ENCODE results near the gene CSPG4. TPM values are rescaled to one million over a fixed set of nuclear protein-coding genes. Genes with fewer than 3 reads are reported as not detected.
"Not testable (repeated sequence)": the region's sequence is repeated elsewhere in the genome, so short reads cannot be mapped to it uniquely, and the experiment has no call there.

The CSPG4 gene
- total and polyA plus RNA-seq, 2 donors (not counting 3 experiments of a cell fraction or from before 2014, with no cell fraction given): not detected

DNA sequence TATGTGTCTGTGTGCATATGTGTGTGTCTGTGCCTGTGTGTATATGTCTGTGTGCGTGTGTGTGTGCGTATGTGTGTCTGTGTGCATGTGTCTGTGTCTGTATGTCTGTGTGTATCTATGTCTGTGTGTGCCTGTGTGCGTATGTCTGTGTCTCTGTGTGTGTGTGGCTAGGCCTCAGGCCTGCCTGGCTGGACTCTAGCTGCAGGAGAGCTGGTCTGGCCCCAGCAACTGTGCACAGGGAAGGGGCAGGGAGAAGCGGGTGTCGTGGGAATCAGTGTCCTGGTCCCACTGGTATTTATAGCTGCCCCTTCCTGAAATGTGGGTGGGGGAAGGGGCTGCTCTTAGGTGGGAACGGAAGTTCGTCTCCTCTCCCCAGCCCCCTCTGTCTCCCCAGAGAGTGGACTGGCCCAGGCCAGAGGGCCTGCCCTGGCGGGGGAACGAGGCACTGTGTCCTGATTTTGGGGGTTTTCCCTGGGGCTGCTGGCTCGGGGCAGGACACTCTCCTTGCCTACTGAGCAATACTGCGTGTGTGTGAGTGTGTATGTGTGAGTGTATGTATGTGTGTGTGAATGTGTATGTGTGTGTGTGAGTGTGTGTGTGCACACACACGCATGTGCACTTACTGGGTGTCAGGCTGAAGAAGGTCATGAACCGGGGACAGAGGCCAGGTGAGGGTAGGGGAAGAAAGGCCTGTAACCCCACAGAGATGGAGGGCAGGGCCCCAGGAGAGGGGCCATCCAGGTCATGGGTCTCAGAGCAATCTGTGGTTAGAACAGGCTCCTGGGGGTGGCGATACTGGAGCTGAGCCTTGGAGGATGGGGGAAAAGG lies 6.6 kb downstream of the CSPG4 start:
- no peaks in the 10 kb centered on the region for H3K9me3 ChIP-seq (replicated peaks; ENCODE audit: control insufficient read depth, insufficient read depth, low read length)
- H2AFZ ChIP-seq (ENCODE audit: low read depth, low read length): no peak overlapping the region
- POLR2A ChIA-PET: no interaction called here
- TF ChIP-seq POLR2AphosphoS5 (IDR thresholded peaks at IDR 0.05; ENCODE audit: insufficient read depth, low read depth, low read length) (no peak), MYC (IDR thresholded peaks at IDR 0.05; ENCODE audit: low read depth, low read length) (no peak), FOS (IDR thresholded peaks at IDR 0.05; ENCODE audit: borderline replicate concordance, insufficient read depth, low read length) (no peak), EZH2 (IDR thresholded peaks at IDR 0.05; ENCODE audit: borderline replicate concordance, low read depth, low read length, severe bottlenecking) (no peak), JUN (IDR thresholded peaks at IDR 0.05; ENCODE audit: borderline replicate concordance, insufficient read depth, insufficient read length, low read depth) (no peak), POLR2A (IDR thresholded peaks at IDR 0.05; ENCODE audit: low read depth, low read length) (no peak), GATA2 (IDR thresholded peaks at IDR 0.05; ENCODE audit: insufficient read depth, insufficient read length, low read depth, low read length) (no peak)
- TF ChIP-seq, protein P1, sequence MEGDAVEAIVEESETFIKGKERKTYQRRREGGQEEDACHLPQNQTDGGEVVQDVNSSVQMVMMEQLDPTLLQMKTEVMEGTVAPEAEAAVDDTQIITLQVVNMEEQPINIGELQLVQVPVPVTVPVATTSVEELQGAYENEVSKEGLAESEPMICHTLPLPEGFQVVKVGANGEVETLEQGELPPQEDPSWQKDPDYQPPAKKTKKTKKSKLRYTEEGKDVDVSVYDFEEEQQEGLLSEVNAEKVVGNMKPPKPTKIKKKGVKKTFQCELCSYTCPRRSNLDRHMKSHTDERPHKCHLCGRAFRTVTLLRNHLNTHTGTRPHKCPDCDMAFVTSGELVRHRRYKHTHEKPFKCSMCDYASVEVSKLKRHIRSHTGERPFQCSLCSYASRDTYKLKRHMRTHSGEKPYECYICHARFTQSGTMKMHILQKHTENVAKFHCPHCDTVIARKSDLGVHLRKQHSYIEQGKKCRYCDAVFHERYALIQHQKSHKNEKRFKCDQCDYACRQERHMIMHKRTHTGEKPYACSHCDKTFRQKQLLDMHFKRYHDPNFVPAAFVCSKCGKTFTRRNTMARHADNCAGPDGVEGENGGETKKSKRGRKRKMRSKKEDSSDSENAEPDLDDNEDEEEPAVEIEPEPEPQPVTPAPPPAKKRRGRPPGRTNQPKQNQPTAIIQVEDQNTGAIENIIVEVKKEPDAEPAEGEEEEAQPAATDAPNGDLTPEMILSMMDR (IDR thresholded peaks at IDR 0.05; ENCODE audit: extremely low read depth in 1 of 2, insufficient read depth in 1 of 2, low read depth in 1 of 2, low read length in 2 of 2): no peak
- TF ChIP-seq, protein P2, sequence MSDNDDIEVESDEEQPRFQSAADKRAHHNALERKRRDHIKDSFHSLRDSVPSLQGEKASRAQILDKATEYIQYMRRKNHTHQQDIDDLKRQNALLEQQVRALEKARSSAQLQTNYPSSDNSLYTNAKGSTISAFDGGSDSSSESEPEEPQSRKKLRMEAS (IDR thresholded peaks at IDR 0.05; ENCODE audit: insufficient read depth, insufficient read length): no peak
- no TSS peak for BruUV-seq (replicated peaks)
- H3K4me1 ChIP-seq (ENCODE audit: control insufficient read depth, extremely low read depth, insufficient read depth, low read length): no peaks in the 10 kb centered on the region
- dilution Hi-C loops (cut with MboI; ENCODE audit: extremely low pct_ligation_motif_present, low sequenced_read_pairs) (no loop called here), intact Hi-C loops (cut with micrococcal nuclease) (no loop called here)
- no peak overlapping the region for H3K4me3 ChIP-seq (replicated peaks in 1 of 3; ENCODE audit: insufficient read depth in 1 of 3, low read depth in 1 of 3, low read length in 3 of 3)
- DNase-seq (ENCODE audit: low read depth, low spot score) (no peak), FAIRE-seq (no peak)
- no peak overlapping the region for H3K27ac ChIP-seq (ENCODE audit: insufficient read depth, low read depth, low read length)
- no peak overlapping the region for H3K4me2 ChIP-seq (ENCODE audit: insufficient read depth, low read length)
- H3K36me3 ChIP-seq (ENCODE audit: control insufficient read depth in 2 of 2, extremely low read depth in 1 of 2, insufficient read depth in 2 of 2, low read length in 2 of 2): no peaks in the 10 kb centered on the region
- H3K27me3 ChIP-seq (ENCODE audit: control insufficient read depth in 2 of 2, insufficient read depth in 2 of 2, low read length in 2 of 2): peaks cover 6 to 11% of the 10 kb centered on the region in 2 experiments
- no peaks in the 10 kb centered on the region for H3K9me1 ChIP-seq (replicated peaks; ENCODE audit: control insufficient read depth, extremely low read depth, insufficient read depth, low read length)
- H4K20me1 ChIP-seq (replicated peaks; ENCODE audit: control insufficient read depth, extremely low read depth, insufficient read depth, low read length): no peaks in the 10 kb centered on the region
- CTCF ChIA-PET: no interaction called here
- no peak overlapping the region for H3K9ac ChIP-seq (replicated peaks; ENCODE audit: extremely low read depth, insufficient read depth, low read length)
- no peaks in the 10 kb centered on the region for H3K79me2 ChIP-seq (ENCODE audit: control insufficient read depth, insufficient read depth, low read length)

DNA sequence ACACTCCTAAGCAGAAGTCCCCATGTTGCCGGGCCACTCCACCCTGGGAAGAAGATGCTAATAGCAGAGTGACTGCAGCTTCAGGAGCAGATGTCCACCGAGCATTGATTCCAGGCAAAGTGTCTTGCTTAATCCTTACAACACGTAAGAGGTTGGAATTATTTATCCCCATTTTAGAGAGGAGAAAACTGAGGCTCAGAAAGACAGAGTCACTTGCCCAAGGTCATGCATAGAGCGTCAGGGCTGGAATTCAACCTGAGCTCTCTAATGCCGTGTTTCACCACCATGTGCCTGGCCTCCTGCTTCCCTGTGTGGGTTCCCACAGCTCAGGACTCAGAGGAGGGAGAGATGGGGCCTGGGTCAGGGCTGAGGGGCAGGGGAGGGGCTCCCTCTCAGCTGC lies 7.3 kb downstream of the CSPG4 start:
- H3K79me2 ChIP-seq (ENCODE audit: control insufficient read depth, insufficient read depth, low read length); POLR2A ChIA-PET; intact Hi-C loops (cut with micrococcal nuclease); dilution Hi-C loops (cut with MboI; ENCODE audit: extremely low pct_ligation_motif_present, low sequenced_read_pairs); H3K9ac ChIP-seq (replicated peaks; ENCODE audit: extremely low read depth, insufficient read depth, low read length); H3K9me1 ChIP-seq (replicated peaks; ENCODE audit: control insufficient read depth, extremely low read depth, insufficient read depth, low read length); H3K9me3 ChIP-seq (replicated peaks; ENCODE audit: control insufficient read depth, insufficient read depth, low read length); H3K4me2 ChIP-seq (ENCODE audit: insufficient read depth, low read length); FAIRE-seq; DNase-seq (ENCODE audit: low read depth, low spot score); H3K27ac ChIP-seq (ENCODE audit: insufficient read depth, low read depth, low read length); H3K36me3 ChIP-seq (ENCODE audit: control insufficient read depth in 2 of 2, extremely low read depth in 1 of 2, insufficient read depth in 2 of 2, low read length in 2 of 2); H2AFZ ChIP-seq (ENCODE audit: low read depth, low read length); H3K4me3 ChIP-seq (replicated peaks in 1 of 3; ENCODE audit: insufficient read depth in 1 of 3, low read depth in 1 of 3, low read length in 3 of 3); BruUV-seq (replicated peaks); CTCF ChIA-PET; H4K20me1 ChIP-seq (replicated peaks; ENCODE audit: control insufficient read depth, extremely low read depth, insufficient read depth, low read length); H3K4me1 ChIP-seq (ENCODE audit: control insufficient read depth, extremely low read depth, insufficient read depth, low read length): not testable (repeated sequence)
- peaks cover 8 to 12% of the 10 kb centered on the region in 2 experiments for H3K27me3 ChIP-seq (ENCODE audit: control insufficient read depth in 2 of 2, insufficient read depth in 2 of 2, low read length in 2 of 2)
